H1 (cell line): ENCODE results near the gene ARHGAP26. TPM values are rescaled to one million over a fixed set of nuclear protein-coding genes. Genes with fewer than 3 reads are reported as not detected.

Experiments used
- polyA plus RNA-seq, 7 experiments: library from polyadenylated mRNA; depleted of rRNA in 3 of 7; stranded (reverse) in 5 of 7; unstranded in 2 of 7; fragments of >200 nt in 5 of 7; fragments of 200-250 nt in 2 of 7; gene quantifications; 1 replicate in 5 of 7; 2 replicates in 1 of 7; 4 replicates in 1 of 7; pipeline versions ENCODE4 v1.2.1 to v1.2.3, GENCODE V29; 2011 to 2013; ENCODE audit warnings: missing spikeins in 2 of 7, mixed read lengths in 2 of 7
- total RNA-seq: library from RNA; stranded (reverse); fragmentation: NEBNext Ultra II Directional; extraction: Animal tissue kit (Norgen Biotek cat#: 25700); gene quantifications from 2 replicates; pipeline ENCODE4 v1.2.1, GENCODE V29; 2021
- TF ChIP-seq, protein P1 (sequence below): fragments of 300-600 bp; sonication (generic); IDR thresholded peaks from 2 replicates; pipeline ENCODE4 v1.7.1; 2012; ENCODE audit warnings: low read length, moderate library complexity, mild to moderate bottlenecking, inconsistent platforms; ENCODE audit not compliant: insufficient replicate concordance

The ARHGAP26 gene
- total and polyA plus RNA-seq, 2 of the 8 experiments (the other 6 are each of a cell fraction or from before 2014, with no cell fraction given): 7.1 to 24.8 TPM

DNA sequence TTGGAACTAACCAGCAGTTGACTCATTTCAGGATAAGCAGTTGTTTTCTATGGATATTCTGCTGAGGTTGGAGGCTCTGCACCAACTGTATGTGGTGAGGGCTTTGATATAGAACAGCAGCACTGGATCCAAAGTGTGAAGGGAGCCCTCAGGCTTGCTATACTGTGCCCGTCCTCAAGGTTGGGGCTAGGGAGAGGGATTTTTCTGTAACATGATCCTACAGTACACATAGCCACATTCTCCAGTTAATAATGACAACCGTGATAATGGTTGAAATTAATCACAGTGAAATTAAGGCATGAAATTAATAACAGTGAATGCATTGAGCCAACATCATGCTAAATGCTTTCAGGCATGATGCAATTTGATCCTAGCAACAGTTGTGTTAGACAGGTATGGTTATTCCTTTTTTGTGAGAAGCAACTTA is 36.7 kb downstream of the ARHGAP26 start (continued):
- TF ChIP-seq, protein P1, sequence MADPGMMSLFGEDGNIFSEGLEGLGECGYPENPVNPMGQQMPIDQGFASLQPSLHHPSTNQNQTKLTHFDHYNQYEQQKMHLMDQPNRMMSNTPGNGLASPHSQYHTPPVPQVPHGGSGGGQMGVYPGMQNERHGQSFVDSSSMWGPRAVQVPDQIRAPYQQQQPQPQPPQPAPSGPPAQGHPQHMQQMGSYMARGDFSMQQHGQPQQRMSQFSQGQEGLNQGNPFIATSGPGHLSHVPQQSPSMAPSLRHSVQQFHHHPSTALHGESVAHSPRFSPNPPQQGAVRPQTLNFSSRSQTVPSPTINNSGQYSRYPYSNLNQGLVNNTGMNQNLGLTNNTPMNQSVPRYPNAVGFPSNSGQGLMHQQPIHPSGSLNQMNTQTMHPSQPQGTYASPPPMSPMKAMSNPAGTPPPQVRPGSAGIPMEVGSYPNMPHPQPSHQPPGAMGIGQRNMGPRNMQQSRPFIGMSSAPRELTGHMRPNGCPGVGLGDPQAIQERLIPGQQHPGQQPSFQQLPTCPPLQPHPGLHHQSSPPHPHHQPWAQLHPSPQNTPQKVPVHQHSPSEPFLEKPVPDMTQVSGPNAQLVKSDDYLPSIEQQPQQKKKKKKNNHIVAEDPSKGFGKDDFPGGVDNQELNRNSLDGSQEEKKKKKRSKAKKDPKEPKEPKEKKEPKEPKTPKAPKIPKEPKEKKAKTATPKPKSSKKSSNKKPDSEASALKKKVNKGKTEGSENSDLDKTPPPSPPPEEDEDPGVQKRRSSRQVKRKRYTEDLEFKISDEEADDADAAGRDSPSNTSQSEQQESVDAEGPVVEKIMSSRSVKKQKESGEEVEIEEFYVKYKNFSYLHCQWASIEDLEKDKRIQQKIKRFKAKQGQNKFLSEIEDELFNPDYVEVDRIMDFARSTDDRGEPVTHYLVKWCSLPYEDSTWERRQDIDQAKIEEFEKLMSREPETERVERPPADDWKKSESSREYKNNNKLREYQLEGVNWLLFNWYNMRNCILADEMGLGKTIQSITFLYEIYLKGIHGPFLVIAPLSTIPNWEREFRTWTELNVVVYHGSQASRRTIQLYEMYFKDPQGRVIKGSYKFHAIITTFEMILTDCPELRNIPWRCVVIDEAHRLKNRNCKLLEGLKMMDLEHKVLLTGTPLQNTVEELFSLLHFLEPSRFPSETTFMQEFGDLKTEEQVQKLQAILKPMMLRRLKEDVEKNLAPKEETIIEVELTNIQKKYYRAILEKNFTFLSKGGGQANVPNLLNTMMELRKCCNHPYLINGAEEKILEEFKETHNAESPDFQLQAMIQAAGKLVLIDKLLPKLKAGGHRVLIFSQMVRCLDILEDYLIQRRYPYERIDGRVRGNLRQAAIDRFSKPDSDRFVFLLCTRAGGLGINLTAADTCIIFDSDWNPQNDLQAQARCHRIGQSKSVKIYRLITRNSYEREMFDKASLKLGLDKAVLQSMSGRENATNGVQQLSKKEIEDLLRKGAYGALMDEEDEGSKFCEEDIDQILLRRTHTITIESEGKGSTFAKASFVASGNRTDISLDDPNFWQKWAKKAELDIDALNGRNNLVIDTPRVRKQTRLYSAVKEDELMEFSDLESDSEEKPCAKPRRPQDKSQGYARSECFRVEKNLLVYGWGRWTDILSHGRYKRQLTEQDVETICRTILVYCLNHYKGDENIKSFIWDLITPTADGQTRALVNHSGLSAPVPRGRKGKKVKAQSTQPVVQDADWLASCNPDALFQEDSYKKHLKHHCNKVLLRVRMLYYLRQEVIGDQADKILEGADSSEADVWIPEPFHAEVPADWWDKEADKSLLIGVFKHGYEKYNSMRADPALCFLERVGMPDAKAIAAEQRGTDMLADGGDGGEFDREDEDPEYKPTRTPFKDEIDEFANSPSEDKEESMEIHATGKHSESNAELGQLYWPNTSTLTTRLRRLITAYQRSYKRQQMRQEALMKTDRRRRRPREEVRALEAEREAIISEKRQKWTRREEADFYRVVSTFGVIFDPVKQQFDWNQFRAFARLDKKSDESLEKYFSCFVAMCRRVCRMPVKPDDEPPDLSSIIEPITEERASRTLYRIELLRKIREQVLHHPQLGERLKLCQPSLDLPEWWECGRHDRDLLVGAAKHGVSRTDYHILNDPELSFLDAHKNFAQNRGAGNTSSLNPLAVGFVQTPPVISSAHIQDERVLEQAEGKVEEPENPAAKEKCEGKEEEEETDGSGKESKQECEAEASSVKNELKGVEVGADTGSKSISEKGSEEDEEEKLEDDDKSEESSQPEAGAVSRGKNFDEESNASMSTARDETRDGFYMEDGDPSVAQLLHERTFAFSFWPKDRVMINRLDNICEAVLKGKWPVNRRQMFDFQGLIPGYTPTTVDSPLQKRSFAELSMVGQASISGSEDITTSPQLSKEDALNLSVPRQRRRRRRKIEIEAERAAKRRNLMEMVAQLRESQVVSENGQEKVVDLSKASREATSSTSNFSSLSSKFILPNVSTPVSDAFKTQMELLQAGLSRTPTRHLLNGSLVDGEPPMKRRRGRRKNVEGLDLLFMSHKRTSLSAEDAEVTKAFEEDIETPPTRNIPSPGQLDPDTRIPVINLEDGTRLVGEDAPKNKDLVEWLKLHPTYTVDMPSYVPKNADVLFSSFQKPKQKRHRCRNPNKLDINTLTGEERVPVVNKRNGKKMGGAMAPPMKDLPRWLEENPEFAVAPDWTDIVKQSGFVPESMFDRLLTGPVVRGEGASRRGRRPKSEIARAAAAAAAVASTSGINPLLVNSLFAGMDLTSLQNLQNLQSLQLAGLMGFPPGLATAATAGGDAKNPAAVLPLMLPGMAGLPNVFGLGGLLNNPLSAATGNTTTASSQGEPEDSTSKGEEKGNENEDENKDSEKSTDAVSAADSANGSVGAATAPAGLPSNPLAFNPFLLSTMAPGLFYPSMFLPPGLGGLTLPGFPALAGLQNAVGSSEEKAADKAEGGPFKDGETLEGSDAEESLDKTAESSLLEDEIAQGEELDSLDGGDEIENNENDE: no peak
